ENCODE measurements around the gene PTPN14.
"Not testable (repeated sequence)": the region's sequence is repeated elsewhere in the genome, so short reads cannot be mapped to it uniquely, and the experiment has no call there.

PTPN14 gene

DNA sequence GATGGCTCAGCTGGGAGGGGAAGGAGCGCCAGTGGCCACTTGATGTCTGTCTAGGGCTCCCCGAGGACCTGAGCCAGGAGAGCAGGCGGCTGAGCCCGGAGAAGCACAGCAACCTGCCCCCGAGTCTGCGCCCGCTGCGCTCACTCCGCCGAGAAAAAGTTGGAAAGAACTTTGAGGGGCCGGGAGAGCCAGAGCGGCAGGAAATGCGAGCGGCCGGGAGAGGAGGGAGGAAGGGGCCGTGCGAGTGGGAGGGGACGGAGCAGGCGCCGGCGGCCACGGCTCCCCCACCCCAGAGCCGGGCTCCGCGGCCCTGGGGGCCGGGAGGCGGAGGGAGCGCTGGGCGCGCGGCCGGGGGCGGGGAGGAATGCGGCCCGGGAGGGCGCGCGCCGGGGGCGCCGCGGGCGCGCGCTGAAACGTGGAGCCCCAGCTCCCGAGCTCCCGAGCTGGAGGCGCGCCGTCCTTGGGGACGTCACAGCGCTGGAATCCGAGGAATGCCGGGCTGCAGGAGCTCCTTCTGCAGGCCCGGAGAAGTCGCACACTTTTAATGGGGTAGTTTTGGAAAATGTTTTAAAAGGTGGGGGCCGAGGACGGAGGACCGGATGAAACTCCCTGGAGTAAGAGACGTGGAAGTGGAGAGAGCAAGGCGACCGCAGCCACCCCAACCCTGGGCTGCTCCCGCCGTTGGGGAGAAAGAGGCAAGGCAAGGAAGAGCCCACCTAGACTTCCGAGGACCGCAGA lies at the start of gene PTPN14:
Gene PTPN14, minus strand, starts transcription at position 167 of the 738 bp plus-strand sequence. CDS start 86,799 bp downstream, outside the sequence.
- no peak for DNase-seq

DNA sequence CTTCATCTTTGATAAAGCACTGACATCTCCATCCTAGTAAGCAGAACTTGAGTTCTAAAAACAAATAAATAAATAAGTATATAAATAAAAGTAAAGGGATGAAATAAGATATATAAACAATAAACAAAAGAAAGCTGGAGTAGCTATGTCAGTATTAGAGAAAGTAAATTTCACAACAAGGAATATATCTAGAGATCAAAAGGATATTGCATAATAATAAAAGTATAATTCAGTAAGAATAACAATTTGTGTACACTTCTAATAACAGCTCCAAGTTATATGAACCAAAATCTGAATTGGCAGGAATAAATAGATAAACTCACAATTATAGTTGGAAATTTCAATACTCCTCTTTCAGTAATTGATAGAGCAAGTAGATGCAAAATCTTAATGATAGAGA lies 41.8 kb upstream of the PTPN14 start:
- DNase-seq: no peak

DNA sequence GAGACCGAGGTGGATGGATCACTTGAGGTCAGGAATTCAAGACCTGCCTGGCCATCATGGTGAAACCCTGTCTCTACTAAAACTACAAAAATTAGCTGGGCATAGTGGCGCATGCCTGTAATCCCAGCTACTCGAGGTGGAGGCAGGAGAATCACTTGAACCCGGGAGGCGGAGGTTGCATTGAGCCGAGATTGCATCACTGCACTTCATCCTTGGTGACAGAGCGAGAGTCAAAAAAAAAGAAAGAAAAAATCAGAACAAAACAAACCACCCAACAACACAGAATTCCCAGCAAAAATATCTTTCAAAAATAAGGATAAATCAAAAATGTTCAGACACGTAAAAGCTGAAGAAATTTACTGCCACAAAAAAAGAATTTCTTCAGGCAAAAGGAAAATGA lies 40.5 kb upstream of the PTPN14 start:
- not testable (repeated sequence) for DNase-seq

DNA sequence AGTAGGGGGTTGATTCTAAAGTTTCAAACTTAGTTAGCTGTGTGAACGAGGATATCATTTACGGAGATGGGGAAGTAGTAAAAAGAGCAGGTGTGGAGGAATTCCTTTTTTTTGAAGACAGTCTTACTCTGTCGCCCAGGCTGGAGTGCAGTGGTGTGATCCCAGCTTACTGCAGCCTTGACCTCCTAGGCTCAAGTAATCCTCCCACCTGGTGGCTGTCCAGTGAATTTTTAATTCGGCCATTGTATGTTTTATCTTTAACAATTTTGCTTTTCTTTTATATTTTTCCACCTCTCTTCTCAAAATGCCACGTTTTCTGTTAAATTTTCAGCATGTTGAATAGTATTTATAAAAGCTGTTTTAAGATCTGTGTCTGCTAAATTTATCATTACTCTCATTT lies 39.3 kb upstream of the PTPN14 start:
- no peak for DNase-seq

DNA sequence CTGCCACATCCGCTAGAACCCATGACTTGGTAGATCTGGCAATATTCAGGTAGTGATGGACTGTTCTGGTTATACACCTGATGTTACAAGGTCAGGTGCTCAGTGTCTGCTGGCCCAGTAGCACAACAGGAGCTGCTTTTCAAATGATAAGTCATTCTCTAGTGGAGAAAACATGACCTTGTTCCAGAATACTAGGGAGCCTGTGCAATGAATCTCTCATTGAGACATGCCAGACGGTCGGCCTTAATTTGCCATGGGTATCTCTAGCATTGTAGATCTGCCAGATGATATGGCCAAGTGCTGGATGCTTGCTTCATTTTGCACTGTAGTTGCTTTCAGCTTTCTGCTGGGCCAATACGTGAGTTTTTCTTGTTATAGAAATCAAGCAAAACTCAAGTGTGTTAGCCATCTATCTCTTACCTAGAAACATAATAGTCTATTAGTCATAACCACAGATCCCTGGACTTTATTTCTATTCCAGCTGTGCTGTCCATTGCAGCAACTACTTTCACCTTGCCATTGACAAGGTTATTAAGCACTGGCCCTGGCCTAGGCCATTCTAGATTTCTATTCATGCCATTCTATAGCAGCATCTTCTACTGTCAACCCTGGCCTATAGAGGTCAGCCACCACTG lies 37.7 kb upstream of the PTPN14 start:
- no peak for DNase-seq

DNA sequence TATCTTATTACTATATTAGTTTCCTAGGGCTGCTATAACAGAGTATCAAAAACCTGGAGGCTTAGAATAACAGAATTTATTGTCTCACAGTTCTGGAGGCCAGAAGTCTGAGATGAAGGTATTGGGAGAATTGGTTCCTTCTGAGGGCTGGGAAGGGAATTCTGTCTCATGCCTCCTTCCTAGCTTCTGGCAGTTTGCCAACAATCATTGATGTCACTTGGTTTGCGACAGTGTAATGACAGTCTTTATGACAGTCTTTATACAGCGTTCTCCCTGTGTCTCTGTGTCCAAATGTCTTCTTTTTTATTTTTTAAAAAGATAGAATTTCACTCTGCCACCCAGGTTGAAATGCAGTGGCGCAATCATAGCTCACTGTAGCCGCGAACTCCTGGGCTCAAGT lies 35.8 kb upstream of the PTPN14 start:
- no peak for DNase-seq

DNA sequence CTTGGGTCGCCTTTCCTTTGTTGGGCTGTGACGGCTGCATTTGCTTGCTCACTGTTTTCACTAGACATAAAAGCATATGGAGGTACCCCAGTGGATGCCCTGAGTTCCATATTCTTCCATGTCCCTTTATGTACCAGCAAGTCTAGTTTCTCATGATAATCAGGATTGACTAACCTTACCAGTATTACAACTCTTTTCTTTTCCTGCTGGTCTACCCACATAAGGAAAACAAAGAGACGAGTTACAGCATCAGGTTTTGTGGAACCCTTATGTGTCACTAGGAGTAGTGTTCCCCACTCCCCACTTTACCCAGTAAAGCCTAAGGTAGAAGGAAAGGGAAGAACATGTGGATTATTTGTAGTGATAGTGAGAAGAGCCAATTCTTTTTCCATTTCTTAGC lies 35.2 kb upstream of the PTPN14 start:
- DNase-seq: no peak

DNA sequence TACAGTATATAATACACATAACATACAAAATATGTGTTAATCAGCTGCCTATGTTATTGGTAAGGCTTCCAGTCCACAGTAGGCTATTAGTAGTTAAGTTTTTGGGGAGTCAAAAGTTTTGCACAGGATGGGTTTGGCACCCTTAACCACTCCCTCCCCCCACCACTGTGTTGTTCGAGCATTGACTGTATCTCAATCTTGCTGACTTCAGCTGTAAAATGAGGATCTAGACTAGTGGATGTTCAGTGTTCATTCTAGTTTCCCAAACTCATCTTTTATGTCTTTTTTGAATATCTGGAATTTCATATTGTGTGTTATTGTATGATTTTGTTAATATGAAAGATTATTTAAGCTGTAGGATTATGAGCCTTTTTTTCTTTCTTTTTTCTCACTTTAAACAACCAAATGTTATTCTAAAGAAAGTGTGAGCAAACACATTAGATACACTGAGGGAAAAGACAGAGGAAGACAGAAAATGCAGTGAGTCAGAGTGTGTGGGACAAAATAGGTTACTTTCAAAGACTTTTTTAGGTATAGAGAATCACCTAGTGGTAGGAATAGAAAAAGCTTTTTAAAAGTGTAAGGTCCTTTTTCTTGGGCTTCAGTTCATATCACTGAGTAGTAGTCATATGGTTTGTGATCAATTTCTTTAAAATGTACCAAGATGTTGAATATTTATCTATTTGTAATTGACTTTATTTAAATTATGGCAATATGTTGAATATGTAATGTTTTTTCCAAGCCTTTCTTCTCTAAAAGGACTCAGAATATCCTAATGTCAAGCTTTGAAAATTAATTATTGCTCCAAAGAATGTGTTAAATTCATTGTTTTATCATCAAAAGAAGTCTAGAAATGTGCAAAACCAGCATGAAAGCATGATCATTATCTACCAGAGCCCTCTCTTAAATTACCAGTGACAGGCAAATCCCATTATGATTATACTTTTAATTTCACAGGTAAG lies 33.7 kb upstream of the PTPN14 start:
- DNase-seq: no peak

DNA sequence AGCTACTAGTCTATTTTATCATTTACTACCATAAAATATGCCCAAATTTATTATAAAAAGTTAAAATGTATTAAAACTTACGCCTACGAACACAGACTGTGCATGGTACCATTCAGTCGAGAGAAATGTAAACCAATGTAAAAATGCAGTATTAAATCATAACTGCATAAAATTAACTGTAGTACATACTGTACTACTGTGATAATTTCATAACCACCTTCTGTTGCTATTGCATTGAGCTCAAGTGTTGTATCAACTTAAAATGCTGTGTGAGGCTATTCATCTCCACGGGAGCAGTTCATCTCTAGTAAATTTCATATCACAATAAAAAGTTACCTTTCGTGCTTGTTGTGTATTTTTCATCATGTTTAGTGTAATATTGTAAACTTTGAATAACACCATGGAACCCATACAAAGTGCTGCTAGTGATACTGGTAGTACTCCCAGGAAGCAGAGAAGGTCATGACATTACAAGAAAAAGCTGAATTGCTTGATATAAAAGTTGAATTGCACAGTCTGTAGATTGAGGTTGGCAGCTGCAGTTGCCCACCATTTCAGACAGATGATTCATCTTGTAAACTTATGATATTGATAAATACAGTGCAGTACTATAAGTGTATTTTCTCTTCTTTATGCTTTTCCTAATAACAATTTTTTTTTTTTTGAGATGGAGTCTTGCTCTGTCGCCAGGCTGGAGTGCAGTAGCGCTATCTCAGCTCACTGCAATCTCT lies 32.6 kb upstream of the PTPN14 start:
- DNase-seq: no peak

DNA sequence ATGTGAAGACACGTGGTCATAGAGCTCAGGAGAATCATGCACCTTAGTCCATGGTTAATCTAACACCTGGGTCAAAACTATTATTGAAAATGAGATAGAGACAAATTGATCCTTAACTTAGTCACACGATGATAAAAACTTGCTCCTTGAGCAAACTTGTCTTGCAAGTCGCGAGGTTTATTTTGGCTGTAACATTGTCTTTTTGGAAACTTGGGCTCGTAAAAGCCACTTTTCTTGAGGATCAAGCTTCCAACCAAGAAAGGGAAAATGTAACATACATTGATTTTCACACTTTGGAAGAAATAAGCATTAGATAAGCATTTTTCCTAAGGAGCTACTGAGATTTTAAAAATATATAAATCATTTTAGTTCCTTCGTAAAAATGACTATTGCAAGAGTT lies 31.7 kb upstream of the PTPN14 start:
- DNase-seq: no peak

DNA sequence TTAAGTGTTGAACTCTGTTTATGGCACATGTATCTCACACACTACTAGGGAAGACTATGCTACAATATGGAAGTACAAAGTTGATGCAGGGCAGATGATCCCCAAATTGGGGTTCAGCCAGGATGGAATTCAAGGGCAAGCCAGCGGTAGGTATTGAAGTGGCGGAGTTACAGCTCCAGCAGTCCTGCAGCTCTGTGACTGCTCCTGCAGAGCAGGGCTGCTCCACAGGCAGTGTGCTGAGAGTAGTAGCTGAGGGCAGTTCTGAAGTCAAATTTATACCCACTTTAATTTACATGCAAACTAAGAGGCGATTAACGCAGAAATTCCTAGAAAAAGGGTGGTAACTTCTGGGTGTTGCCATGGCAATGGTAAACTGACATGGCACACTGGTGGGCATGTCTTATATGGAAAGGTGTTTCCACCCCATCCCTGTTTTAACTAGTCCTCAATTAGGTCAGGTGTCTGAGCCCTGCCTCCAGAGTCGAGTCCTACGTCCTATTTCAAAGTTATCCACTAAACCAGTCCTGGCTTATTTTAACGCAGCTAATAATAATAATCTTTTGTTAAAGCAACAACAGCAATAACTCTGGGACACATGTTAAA lies 31.0 kb upstream of the PTPN14 start:
- no peak for DNase-seq

DNA sequence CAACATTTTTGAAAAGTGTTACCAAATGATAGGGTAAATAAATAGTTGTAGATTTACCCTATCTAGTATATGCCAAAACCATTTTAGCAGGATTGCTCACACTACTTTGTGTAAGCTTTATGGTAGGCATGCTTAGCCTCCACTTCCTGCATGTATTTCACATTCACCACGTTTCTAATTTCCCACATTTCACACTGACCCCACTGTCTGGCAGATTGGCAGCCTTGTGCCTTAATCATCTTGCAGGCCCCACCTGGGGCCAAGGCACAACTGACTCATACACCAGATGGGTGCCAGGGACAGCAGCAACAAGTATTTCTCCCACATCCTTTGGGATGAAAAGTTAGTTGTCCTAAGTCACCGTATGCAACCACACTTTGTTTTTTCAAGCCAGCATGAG lies 30.4 kb upstream of the PTPN14 start:
- no peak for DNase-seq

DNA sequence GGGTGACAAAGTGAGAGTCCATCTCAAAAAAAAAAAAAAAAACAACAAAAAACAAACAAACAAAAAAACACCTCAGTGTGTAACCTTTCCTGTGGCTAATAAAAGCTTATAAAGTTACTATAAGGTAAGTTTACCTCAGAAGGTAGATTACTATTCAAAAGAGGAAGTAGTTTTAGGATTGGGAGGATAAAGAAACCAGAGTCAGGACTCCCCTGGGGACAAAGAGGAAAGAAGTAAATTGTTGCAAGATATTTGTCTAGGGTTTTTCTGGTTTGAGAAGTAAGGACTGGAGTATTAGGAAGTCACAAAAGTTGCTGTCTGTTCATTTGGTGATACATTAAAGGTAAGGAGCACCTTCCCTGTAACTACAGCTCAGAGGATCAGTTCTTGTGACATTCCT lies 27.8 kb upstream of the PTPN14 start:
- no peak for DNase-seq

DNA sequence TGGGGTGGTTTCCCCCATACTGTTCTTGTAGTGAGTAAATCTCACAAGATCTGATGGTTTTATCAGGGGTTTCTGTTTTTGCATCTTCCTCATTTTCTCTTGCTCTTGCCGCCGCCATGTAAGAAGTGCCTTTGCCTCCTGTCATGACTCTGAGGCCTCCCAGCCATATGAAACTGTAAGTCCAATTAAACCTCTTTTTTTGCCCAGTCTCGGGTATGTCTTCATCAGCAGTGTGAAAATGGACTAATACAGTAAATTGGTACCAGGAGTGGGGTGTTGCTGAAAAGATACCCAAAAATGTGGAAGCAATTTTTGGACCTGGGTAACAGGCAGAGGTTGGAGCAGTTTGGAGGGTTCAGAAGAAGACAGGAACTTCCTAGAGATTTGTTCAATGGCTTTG lies 24.7 kb upstream of the PTPN14 start:
- not testable (repeated sequence) for DNase-seq

DNA sequence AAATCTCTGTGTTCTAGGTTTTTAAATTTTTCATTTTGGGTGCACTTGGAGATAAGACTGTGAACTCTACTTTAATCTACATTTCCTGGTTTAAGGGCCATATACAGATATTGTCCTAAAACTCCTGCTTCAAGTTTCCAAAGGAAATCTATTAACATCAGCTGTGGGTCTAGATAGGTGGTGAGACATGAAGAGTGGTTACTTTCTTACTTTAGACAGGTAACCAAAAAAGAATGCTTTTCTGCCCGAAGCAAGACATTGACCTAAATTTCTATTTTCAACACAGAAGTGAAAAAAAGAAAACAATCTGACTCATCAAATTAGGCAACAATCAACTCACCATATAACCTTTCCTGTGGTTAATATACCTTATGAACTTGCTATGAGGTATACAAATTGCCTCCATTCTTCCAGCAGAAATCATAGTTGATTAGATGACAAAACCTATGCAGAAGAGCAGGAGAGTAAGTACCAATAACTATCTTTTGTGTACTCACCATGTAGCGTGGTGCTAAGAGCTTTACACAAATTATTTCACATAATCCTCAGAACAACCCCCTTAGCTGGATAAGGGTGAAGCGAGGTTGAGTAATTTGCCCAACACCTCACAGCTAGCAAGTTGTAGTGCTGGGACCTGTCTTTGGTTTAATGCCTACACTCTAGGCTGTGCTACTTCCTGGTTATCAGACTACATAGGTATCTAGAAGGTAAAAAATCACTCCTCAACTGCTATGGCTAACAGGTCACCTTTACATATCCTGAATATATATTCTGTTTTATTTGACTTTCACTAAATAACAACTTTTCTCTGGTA lies 23.4 kb upstream of the PTPN14 start:
- DNase-seq: no peak

DNA sequence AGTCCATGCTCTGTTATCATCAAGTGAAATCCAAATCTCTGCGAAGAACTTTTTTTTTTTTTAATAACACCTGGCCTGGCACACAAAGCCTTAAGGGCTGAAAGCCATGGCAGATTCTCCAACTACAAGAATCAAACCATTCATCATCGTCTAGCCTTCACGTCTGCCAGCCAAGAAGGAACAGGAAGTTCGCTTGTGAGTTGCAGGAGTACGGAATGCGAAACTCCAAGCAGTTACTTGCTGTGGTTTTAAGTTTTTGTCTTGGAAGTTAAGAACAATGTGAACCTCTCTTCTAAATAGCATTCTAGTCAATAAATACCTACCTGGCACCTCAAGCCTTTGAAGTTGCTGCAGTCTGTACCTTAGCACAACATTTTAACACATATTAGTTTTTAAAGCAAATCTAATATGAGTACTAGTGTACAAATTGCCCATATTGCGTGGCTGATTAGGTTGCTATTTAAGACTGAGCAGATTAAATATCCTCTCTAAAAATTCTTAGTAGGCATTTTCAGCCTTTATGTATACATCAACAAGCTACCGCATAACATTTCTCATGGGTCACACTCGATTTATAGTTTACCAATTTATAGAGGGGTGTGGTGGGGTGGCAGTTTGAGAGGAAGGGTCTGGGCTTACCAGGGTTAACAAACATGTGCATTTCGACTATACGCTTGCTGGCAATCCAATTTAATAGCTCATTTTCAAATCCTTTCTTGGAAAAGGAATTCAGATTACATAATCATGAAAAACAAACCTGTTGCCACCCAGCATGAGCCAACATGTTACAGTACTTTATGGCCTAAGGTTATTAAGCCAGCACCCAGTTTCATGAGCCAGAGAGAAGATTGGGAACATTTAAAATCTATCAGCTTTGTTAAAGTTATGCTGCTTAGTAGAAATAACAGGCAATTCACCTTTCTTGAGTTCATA lies 22.2 kb upstream of the PTPN14 start:
- DNase-seq: no peak

DNA sequence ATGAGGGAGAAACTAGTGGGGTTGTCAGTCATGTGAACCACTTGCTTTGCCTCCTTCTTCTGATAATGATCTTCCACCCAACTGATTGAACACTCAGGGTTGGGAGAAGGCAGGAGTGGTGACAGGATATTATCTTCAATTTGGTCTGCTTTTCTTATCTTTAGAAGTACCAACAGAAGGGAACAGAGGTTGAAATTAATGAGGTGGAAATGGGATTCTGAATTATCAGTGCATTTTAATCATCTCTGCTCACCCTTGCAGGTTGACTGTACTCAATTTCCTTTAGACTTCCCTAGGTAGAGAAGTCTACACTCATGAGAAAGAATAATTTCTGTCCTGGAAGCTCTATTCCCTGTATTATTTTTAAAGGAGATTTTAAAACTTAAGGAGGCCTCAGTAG lies 19.9 kb upstream of the PTPN14 start:
- no peak for DNase-seq

DNA sequence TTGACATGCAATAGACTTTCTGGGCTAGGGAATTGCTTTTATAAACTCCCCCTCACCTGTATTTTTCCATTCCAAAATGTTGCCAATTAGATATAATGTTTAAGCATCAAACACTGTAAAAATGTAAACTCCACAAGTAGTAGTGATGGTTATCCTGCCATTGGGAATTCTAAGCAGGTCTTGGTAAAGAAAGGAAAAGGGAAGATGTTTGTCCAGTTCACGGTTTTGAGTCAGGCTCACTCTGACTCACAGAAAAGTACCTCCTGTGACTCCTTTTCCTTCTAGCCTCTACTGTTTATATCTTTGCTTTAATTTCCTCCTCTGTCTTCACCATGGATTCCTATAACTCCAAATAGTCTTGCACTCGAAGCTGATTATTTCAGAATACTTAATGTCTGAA lies 19.0 kb upstream of the PTPN14 start:
- no peak for DNase-seq

DNA sequence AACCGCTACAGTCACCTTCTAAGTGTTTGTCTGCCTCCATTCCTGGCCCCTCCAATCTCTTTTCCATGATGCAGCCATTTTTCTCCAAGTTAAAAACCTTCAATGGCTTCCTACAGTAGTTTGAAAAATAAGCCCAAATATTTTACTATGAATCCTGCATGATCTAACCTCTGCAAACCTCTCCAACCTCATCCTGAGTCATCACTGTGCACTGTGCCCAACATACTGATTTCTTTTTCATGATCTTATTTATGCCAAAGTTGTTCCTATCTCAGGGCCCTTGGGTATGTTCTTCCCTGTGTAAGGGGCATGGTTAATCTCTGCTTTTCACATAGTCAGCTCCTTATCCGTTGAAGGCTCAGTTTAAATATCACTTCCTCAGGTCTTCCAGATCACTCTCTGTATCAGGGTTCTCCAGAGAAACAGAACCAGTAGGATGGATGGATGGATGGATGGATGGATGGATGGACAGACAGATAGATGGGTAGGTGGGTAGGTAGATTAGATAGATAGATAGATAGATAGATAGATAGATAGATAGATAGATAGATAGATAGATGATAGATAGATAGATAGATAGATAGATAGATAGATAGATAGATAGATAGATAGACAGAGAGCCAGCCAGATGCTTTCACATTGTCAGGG lies 18.1 kb upstream of the PTPN14 start:
- no peak for DNase-seq

DNA sequence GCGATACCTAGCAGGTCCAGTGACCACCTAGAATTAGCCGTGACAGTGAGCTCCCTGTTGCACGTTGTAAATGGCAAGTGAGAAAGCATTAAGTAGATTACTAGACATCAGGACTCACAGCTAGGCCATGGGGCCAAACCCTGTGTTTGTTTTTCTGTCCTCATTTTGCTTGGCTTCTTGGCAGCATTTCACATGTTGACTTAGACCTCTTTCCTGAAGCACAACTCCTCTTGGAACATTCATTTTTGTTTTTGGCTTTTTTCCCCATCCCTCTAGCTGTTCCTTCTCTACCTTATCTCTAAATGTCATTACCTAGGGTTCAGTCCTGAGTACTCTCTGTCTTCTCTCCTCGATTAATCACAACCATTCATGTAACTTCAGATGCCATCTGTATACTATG lies 16.9 kb upstream of the PTPN14 start:
- DNase-seq: no peak
